Mesothelial cell of epicardium (in vitro differentiated cells): Measurements from ENCODE around the gene INSL3. TPM values are rescaled to one million over a fixed set of nuclear protein-coding genes. Genes with fewer than 3 reads are reported as not detected.

Source experiments
- DNase-seq, 2 experiments: peaks; one replicate each; pipeline ENCODE4 v3.0.0; 2021; ENCODE audit warnings: low spot score in 2 of 2; ENCODE audit not compliant: unreplicated experiment in 2 of 2
- H3K27ac Mint-ChIP-seq: 2 replicates; pipeline ENCODE4 v1.8.0; 2021; ENCODE audit warnings: mixed read lengths
- H3K27me3 Mint-ChIP-seq: 2 replicates; pipeline ENCODE4 v1.8.0; 2021; ENCODE audit warnings: low read depth, mixed read lengths
- H3K36me3 Mint-ChIP-seq: 2 replicates; pipeline ENCODE4 v1.8.0; 2021; ENCODE audit warnings: mixed read lengths
- H3K4me1 Mint-ChIP-seq: 2 replicates; pipeline ENCODE4 v1.8.0; 2021; ENCODE audit warnings: mixed read lengths
- H3K4me3 Mint-ChIP-seq: 2 replicates; pipeline ENCODE4 v1.8.0; 2021; ENCODE audit warnings: mild to moderate bottlenecking, moderate library complexity, mixed read lengths
- H3K9me3 Mint-ChIP-seq: 2 replicates; pipeline ENCODE4 v1.8.0; 2021; ENCODE audit warnings: mixed read lengths
- CTCF ChIP-seq: fragments of 200-600 bp; sonication (generic); IDR thresholded peaks from one replicate; pipeline ENCODE4 v1.5.0; 2021; ENCODE audit warnings: antibody characterized with exemption; ENCODE audit not compliant: unreplicated experiment
- total RNA-seq: library from RNA; stranded (reverse); gene quantifications from 3 replicates; pipeline ENCODE4 v1.2.1, GENCODE V29; 2021

The INSL3 gene
- total RNA-seq, 1 donor from 2014 or later = 0.92 TPM

DNA sequence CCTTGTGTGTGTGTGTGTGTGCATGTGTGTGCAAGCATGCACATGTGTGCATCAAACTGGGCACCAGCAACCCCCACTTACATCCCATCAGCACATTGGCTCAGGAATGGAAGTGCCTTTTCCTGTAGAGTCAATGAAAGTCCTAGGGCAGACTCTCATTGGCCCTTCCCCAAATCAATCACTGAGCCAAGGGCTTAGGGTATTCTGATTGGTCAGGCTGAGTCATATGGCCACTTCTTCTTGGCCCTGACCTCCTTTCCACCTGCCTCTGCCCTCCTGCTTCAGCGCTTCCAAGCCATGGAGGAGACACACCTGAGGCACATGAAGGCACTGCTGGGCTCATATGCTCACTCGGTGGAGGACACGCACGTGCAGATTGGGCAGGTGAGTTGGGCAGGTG lies 49.1 kb downstream of the INSL3 start:
- Mint-ChIP-seq H3K4me3 (no peak overlapping the region), H3K27ac (no peak overlapping the region), H3K27me3 (peaks cover 12% of the 10 kb centered on the region), H3K9me3 (no peaks in the 10 kb centered on the region), H3K36me3 (no peaks in the 10 kb centered on the region), H3K4me1 (no peaks in the 10 kb centered on the region)
- no peak for DNase-seq
- no peak for TF ChIP-seq CTCF

- Mint-ChIP-seq H3K4me1 (peaks cover 5% of the 10 kb centered on the region), H3K27ac (no peak overlapping the region), H3K27me3 (peaks cover 10% of the 10 kb centered on the region), H3K9me3 (no peaks in the 10 kb centered on the region), H3K4me3 (no peak overlapping the region), H3K36me3 (no peaks in the 10 kb centered on the region)
- DNase-seq = no peak
- no peak for TF ChIP-seq CTCF
These were observed 50.7 kb downstream of the INSL3 start for GRCh38 chr19:17770613-17771012.

- H3K27ac Mint-ChIP-seq = no peak overlapping the region
- no peaks in the 10 kb centered on the region for H3K36me3 Mint-ChIP-seq
- no peaks in the 10 kb centered on the region for H3K9me3 Mint-ChIP-seq
- no peak overlapping the region for H3K4me3 Mint-ChIP-seq
- H3K27me3 Mint-ChIP-seq = peaks cover 8% of the 10 kb centered on the region
- H3K4me1 Mint-ChIP-seq = peaks cover 5% of the 10 kb centered on the region
- DNase-seq = no peak
- TF ChIP-seq CTCF = no peak
These were observed 53.8 kb downstream of the INSL3 start for GRCh38 chr19:17767559-17767958.

- H3K9me3 Mint-ChIP-seq = no peaks in the 10 kb centered on the region
- H3K4me3 Mint-ChIP-seq = peak overlapping the region; percentile 46
- peak; percentile 70 for TF ChIP-seq CTCF
- peak; percentile 65 to 83 for DNase-seq
- peaks cover 5% of the 10 kb centered on the region for H3K4me1 Mint-ChIP-seq
- no peaks in the 10 kb centered on the region for H3K36me3 Mint-ChIP-seq
- H3K27ac Mint-ChIP-seq = no peak overlapping the region
- H3K27me3 Mint-ChIP-seq = peaks cover 8% of the 10 kb centered on the region
These were observed 54.7 kb downstream of the INSL3 start for GRCh38 chr19:17766543-17767131.

Other genes with a start within 250 kb of the INSL3 start
- 0.41 to 1.1 TPM (median 0.60 TPM) in 3 replicates for gene UNC13A, start 133.2 kb downstream of the INSL3 start, total RNA-seq
- gene MAP1S, start 102.0 kb downstream of the INSL3 start, total RNA-seq = 66.1 to 79.0 TPM (median 68.6 TPM) in 3 replicates
- 3.8 to 6.2 TPM (median 4.6 TPM) in 3 replicates for gene FCHO1, start 70.0 kb downstream of the INSL3 start, total RNA-seq
- gene B3GNT3, start 26.4 kb downstream of the INSL3 start, total RNA-seq = 0.23 TPM in 1 of 3 replicates, not detected in the others
- 10.7 to 12.3 TPM (median 11.2 TPM) in 3 replicates for gene JAK3, start 26.5 kb upstream of the INSL3 start, total RNA-seq
- gene RPL18A, start 38.4 kb upstream of the INSL3 start, total RNA-seq = 1,706 to 1,840 TPM (median 1,775 TPM) in 3 replicates
- not detected in 3 replicates for gene SLC5A5, start 50.4 kb upstream of the INSL3 start, total RNA-seq
- gene CCDC124, start 111.5 kb upstream of the INSL3 start, total RNA-seq = 70.4 to 73.1 TPM (median 72.6 TPM) in 3 replicates
- gene KCNN1, start 145.6 kb upstream of the INSL3 start, total RNA-seq = 16.8 to 20.3 TPM (median 19.7 TPM) in 3 replicates
- 2.9 to 4.0 TPM (median 2.9 TPM) in 3 replicates for gene ARRDC2, start 186.7 kb upstream of the INSL3 start, total RNA-seq